ENCODE results near the gene DFFA. TPM values are rescaled to one million over a fixed set of nuclear protein-coding genes. Genes with fewer than 3 reads are reported as not detected.
A peak's percentile ranks its signal among the peaks of the same experiment; 100 is the strongest.

The DFFA gene
- total and polyA plus RNA-seq, 2 of the 4 experiments (the other 2 are of a cell fraction): 28.1 to 62.6 TPM

DNA sequence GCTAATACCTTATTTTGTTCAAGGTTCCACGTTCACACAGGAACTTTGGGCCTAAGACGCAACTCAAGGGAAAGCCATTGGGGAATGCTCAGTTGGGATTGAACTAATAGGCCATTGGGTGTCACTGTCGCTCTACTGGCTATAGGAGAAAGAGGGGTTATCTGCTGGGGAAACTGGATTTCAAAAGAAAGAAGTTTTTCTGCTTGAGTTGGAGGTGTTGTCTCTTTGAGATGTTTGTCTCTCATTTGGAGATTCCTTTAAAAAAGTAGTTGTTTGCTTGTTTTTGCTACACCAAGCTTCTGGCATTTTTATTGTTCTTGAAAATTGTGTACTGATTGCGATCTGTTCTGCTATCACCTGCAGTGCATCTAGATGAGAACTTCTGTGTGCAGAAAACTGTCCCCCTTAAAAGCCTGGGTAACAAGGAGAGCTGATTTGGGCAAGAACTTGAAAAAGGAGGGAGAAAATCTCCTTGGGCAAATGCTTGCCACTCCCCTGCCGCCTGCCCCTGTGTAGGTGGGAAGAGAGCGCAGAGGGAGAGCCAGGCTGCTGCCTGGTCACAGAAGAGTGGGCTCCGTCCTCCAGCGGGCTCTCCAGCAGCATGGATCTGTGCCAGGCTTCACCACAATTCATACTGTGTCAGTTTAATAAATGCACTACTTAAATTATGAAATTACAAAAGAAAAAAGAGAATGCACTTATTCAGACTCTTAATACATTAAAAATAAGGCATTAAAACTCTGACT, 42.3 kb upstream of the DFFA start:
- Histone ChIP-seq H4K91ac (ENCODE audit: insufficient read depth, low read depth, low read length) (no peak overlapping the region), H3K36me3 (ENCODE audit: control insufficient read depth, insufficient read depth, low read length) (no peaks in the 10 kb centered on the region; the same call in 1 of the 2 replicates), H3K9ac (ENCODE audit: low read depth, low read length) (no peak overlapping the region), H3K9me3 (ENCODE audit: control insufficient read depth, insufficient read depth, low read length) (no peaks in the 10 kb centered on the region), H3K56ac (ENCODE audit: extremely low read depth, insufficient read depth, low read length) (no peak overlapping the region), H4K20me1 (ENCODE audit: insufficient read depth, low read length) (peaks cover 22% of the 10 kb centered on the region), H3K27me3 (ENCODE audit: control insufficient read depth, insufficient read depth, low read length) (no peaks in the 10 kb centered on the region), H3K27ac (ENCODE audit: insufficient read depth, low read length) (no peak overlapping the region), H2BK120ac (ENCODE audit: low read depth, low read length) (no peak overlapping the region), H3K18ac (ENCODE audit: low read depth, low read length) (no peak overlapping the region), H2AFZ (replicated peaks; ENCODE audit: low read length, poor library complexity) (no peak overlapping the region), H3K79me1 (ENCODE audit: low read depth in 1 of 2, low read length in 2 of 2) (peaks cover 48 to 85% of the 10 kb centered on the region in 2 experiments), H4K8ac (ENCODE audit: low read depth in 2 of 2, low read length in 2 of 2) (no peak overlapping the region), H3K4me1 (ENCODE audit: control insufficient read depth, insufficient read depth, low read length) (peaks cover 26% of the 10 kb centered on the region), H4K5ac (ENCODE audit: low read depth, low read length) (no peak overlapping the region), H3K23ac (ENCODE audit: low read depth, low read length) (no peak overlapping the region), H3K14ac (replicated peaks; ENCODE audit: low read depth, low read length) (no peak overlapping the region; the same call in 1 of the 2 replicates), H2BK5ac (ENCODE audit: low read depth, low read length, poor library complexity, severe bottlenecking) (no peak overlapping the region), H3K4ac (ENCODE audit: low read depth, low read length) (no peak overlapping the region; the same call in 1 of the 2 replicates), H2BK15ac (ENCODE audit: low read depth, low read length) (peak overlapping the region; percentile 55; the same call in 1 of the 3 replicates), H2BK20ac (ENCODE audit: low read depth, low read length) (no peak overlapping the region), H3K4me3 (ENCODE audit: insufficient read depth, low read depth, low read length) (no peak overlapping the region), H2AK9ac (replicated peaks; ENCODE audit: low read depth, low read length, poor library complexity) (no peak overlapping the region), H3K9me1 (ENCODE audit: insufficient read depth, low read length) (peaks cover 19% of the 10 kb centered on the region), H2AK5ac (ENCODE audit: low read depth, low read length) (peak overlapping the region; percentile 68; the same call in 1 of the 2 replicates), H3K4me2 (ENCODE audit: low read depth, low read length) (no peak overlapping the region)
- 75% methylated on average over 3 of the region's 8 CpGs; no CpG with 5 or more reads in 1 of the 2 experiments for whole genome bisulfite sequencing, 2 experiments (ENCODE audit: extremely low coverage in 2 of 2, insufficient read length in 1 of 2)
- in situ Hi-C loops (cut with MboI; ENCODE audit: low sequenced_read_pairs): loop anchor here (5.0 kb wide), 1 partner anchor 428 kb away; no protein-coding TSS in a partner anchor
- intact Hi-C loops (cut with micrococcal nuclease): loop anchor here (1.0 to 5.0 kb wide), 4 partner anchors 283 to 498 kb away; partner anchors contain the start of genes CASZ1 and TARDBP
- dilution Hi-C loops (cut with HindIII; ENCODE audit: low sequenced_read_pairs, unreplicated experiment): no loop called here
- ATAC-seq (ENCODE audit: low read depth) (peak; percentile 24; the same call in 1 of the 2 replicates), DNase-seq (peak; percentile 61)
- BruUV-seq (replicated peaks): no TSS peak
- ChIA-PET CTCF (no interaction called here), POLR2A (ENCODE audit: unreplicated experiment) (no interaction called here)
- peak; percentile 82 for TF ChIP-seq RAD21 (IDR thresholded peaks at IDR 0.05; ENCODE audit: low read length)
- TF ChIP-seq CTCF (conservative IDR thresholded peaks at IDR 0.05; ENCODE audit: low read depth, low read length): peak; percentile 67
- no peak for TF ChIP-seq USF2 (IDR thresholded peaks at IDR 0.05; ENCODE audit: low read depth, low read length)
- peak; percentile 59 for TF ChIP-seq SMC3 (IDR thresholded peaks at IDR 0.05; ENCODE audit: low read depth, low read length)
